ENCODE data around the gene RAB11FIP4.

The RAB11FIP4 gene

DNA sequence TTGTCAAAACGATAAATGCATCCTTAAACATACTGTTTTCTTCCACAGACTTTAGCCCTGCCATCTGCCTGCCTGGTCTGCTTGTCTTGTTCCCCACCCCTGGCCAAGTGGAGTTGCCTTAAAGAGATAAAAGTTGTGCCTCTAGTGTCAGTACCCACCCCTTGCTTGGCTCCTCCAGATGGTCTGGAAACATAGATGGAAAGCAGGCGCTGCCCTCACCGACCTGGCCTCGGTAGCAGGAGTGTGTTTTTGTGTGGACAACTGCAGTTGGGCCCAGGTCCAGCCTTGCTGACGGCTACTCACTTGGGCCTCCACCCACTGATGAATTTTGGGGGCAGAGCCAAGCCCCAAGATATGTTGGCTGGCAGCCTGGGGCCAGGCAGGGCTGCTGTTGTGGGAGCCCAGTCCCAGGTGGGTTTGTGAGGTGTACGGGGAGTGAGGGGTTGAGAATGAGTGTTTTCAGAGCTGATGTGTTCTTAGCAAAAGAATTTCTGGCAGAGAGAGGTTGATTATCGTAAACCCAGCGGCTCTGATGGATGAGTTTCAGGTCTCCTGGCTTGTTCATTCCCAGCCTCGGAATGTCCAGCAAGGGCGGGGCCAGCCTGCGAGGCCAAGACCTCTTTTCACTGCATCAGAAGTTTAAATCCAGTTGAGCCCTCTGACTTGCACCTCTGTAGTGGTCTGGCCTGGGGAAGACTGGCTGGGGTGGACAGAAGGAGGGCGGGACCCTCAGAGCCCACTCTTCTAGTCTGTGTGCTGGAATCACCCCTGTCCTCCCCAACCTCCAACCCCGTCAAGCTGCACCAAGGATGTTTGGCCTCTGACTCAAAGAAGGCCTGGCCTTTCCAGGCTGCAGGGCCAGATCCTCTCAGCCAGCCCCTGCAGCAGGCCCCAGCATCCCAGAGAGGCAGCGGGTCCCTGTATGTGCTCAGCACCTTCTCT, 179.7 kb downstream of the RAB11FIP4 start:
- Histone ChIP-seq H3K9me3 (ENCODE audit: control insufficient read depth, low read length) (no peaks in the 10 kb centered on the region), H3K4me1 (ENCODE audit: control insufficient read depth, insufficient read depth, low read length, poor library complexity, severe bottlenecking) (no peaks in the 10 kb centered on the region), H3K27ac (ENCODE audit: insufficient read depth, low read length, poor library complexity, severe bottlenecking) (no peak overlapping the region), H3K4me3 (ENCODE audit: insufficient read depth, low read depth, low read length, poor library complexity, severe bottlenecking) (no peak overlapping the region), H3K36me3 (ENCODE audit: control insufficient read depth, insufficient read depth, low read length) (no peaks in the 10 kb centered on the region), H3K27me3 (replicated peaks; ENCODE audit: control insufficient read depth, insufficient read depth, low read length, poor library complexity, severe bottlenecking) (no peaks in the 10 kb centered on the region)
- DNase-seq: no peak

DNA sequence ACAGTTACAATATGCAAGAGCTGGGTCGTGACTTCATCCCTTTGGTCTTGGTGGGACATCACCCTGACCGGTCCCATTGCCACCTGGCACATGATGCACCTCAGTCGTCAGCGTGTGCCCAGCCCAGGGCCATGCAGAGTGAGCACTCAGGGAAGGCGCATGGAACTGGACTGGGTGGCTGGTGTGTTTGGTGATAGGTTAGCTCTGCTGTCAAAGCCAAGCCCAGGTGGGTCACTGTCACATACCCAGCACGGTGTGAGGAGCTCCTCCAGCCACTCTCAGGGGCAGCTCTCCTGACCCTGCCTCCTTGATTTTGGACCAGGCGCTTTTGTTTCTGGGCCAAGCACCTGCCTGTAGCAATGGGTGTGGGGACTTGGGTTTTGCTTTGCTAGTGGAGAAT, 180.9 kb downstream of the RAB11FIP4 start:
- no peaks in the 10 kb centered on the region for H3K27me3 ChIP-seq (replicated peaks; ENCODE audit: control insufficient read depth, insufficient read depth, low read length, poor library complexity, severe bottlenecking)
- no peak overlapping the region for H3K4me3 ChIP-seq (ENCODE audit: insufficient read depth, low read depth, low read length, poor library complexity, severe bottlenecking)
- H3K36me3 ChIP-seq (ENCODE audit: control insufficient read depth, insufficient read depth, low read length): no peaks in the 10 kb centered on the region
- H3K27ac ChIP-seq (ENCODE audit: insufficient read depth, low read length, poor library complexity, severe bottlenecking): no peak overlapping the region
- no peaks in the 10 kb centered on the region for H3K9me3 ChIP-seq (ENCODE audit: control insufficient read depth, low read length)
- H3K4me1 ChIP-seq (ENCODE audit: control insufficient read depth, insufficient read depth, low read length, poor library complexity, severe bottlenecking): no peaks in the 10 kb centered on the region
- DNase-seq: no peak

DNA sequence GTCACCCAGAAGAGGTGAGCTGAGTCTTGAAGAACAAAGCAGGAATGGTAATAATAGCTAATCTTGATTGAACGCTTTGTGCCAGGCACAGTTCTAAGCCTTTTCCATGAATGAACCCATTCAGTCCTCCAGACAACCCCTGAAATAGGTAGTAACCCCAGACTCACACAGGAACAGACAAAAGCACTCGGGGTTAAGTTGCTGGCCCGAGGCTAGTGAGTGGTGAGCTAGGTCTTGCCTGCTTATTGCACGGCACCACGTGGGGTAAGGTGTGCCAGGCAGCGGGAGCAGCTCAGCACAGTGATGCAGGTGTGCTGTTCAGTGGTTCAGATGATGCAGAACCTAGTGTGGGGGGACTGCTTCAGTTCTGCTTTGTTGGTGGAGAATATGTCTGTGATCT, 181.6 kb downstream of the RAB11FIP4 start:
- H3K9me3 ChIP-seq (ENCODE audit: control insufficient read depth, low read length): no peaks in the 10 kb centered on the region
- no peaks in the 10 kb centered on the region for H3K36me3 ChIP-seq (ENCODE audit: control insufficient read depth, insufficient read depth, low read length)
- no peak for DNase-seq
- no peaks in the 10 kb centered on the region for H3K27me3 ChIP-seq (replicated peaks; ENCODE audit: control insufficient read depth, insufficient read depth, low read length, poor library complexity, severe bottlenecking)
- H3K4me3 ChIP-seq (ENCODE audit: insufficient read depth, low read depth, low read length, poor library complexity, severe bottlenecking): no peak overlapping the region
- H3K27ac ChIP-seq (ENCODE audit: insufficient read depth, low read length, poor library complexity, severe bottlenecking): no peak overlapping the region
- no peaks in the 10 kb centered on the region for H3K4me1 ChIP-seq (ENCODE audit: control insufficient read depth, insufficient read depth, low read length, poor library complexity, severe bottlenecking)

DNA sequence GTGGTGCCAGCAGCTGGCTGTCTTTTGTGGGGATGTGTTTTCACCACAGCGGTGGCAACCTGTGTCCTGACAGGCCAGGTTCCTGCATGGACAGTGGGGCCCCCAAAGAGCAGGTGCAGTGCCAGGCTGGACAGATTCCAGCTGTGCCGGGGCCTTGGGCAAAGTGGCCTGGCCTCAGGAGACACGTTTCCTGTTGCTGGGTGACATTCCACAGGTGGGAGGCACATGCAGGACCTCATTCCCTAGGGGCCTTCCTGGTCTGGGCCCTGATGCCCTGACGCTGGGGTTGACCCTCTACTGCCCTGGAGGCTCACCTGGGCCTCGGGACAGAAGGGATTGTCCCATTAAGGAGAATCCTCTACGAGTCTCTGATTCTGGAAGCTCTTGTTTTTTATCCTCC, 182.4 kb downstream of the RAB11FIP4 start:
- no peaks in the 10 kb centered on the region for H3K9me3 ChIP-seq (ENCODE audit: control insufficient read depth, low read length)
- no peak overlapping the region for H3K27ac ChIP-seq (ENCODE audit: insufficient read depth, low read length, poor library complexity, severe bottlenecking)
- H3K36me3 ChIP-seq (ENCODE audit: control insufficient read depth, insufficient read depth, low read length): no peaks in the 10 kb centered on the region
- no peaks in the 10 kb centered on the region for H3K4me1 ChIP-seq (ENCODE audit: control insufficient read depth, insufficient read depth, low read length, poor library complexity, severe bottlenecking)
- no peak overlapping the region for H3K4me3 ChIP-seq (ENCODE audit: insufficient read depth, low read depth, low read length, poor library complexity, severe bottlenecking)
- no peak for DNase-seq
- H3K27me3 ChIP-seq (replicated peaks; ENCODE audit: control insufficient read depth, insufficient read depth, low read length, poor library complexity, severe bottlenecking): no peaks in the 10 kb centered on the region

DNA sequence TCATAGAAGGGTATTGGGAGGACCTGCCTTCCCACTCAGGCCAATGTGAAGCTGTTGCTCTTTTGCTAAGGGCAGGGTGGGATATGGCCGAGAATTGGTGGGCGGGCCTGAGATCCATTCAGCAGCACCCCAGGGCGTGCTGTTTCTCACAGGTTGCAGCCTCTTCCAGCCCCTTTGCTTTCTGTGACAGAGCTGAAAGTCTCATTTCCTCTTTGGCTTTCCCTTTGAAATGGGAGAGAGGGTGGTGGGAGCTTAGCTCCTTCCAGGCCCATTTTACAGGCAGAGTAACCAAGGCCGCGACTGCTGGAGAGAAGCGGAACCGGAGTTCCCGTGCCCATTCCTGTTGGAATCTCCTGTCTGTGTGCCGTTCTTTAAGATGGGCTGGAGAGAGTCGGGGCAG, 183.0 kb downstream of the RAB11FIP4 start:
- DNase-seq: no peak
- H3K9me3 ChIP-seq (ENCODE audit: control insufficient read depth, low read length): no peaks in the 10 kb centered on the region
- H3K27me3 ChIP-seq (replicated peaks; ENCODE audit: control insufficient read depth, insufficient read depth, low read length, poor library complexity, severe bottlenecking): no peaks in the 10 kb centered on the region
- no peaks in the 10 kb centered on the region for H3K36me3 ChIP-seq (ENCODE audit: control insufficient read depth, insufficient read depth, low read length)
- H3K4me1 ChIP-seq (ENCODE audit: control insufficient read depth, insufficient read depth, low read length, poor library complexity, severe bottlenecking): no peaks in the 10 kb centered on the region
- no peak overlapping the region for H3K27ac ChIP-seq (ENCODE audit: insufficient read depth, low read length, poor library complexity, severe bottlenecking)
- no peak overlapping the region for H3K4me3 ChIP-seq (ENCODE audit: insufficient read depth, low read depth, low read length, poor library complexity, severe bottlenecking)

DNA sequence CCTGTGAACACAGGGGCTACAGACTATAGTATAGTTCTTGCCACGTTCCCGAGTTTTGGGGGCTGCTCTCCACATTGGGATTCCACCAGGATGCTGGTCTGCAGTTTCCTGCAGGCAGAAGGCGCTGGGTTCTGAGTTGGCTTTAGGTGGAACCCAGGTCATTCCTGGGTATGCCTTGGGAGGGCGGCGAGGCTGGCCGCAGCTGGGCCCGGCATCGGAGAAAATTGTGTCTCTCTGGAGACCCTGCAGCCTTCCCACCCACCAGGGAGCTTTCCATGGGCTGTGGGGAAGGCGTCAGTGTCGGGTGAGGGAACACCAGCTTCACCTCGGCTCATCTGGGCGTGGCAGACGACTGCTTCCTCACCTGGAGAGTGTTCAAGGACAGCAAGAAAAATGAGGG, 183.6 kb downstream of the RAB11FIP4 start:
- no peak overlapping the region for H3K27ac ChIP-seq (ENCODE audit: insufficient read depth, low read length, poor library complexity, severe bottlenecking)
- no peak overlapping the region for H3K4me3 ChIP-seq (ENCODE audit: insufficient read depth, low read depth, low read length, poor library complexity, severe bottlenecking)
- H3K36me3 ChIP-seq (ENCODE audit: control insufficient read depth, insufficient read depth, low read length): no peaks in the 10 kb centered on the region
- DNase-seq: no peak
- no peaks in the 10 kb centered on the region for H3K27me3 ChIP-seq (replicated peaks; ENCODE audit: control insufficient read depth, insufficient read depth, low read length, poor library complexity, severe bottlenecking)
- no peaks in the 10 kb centered on the region for H3K9me3 ChIP-seq (ENCODE audit: control insufficient read depth, low read length)
- H3K4me1 ChIP-seq (ENCODE audit: control insufficient read depth, insufficient read depth, low read length, poor library complexity, severe bottlenecking): no peaks in the 10 kb centered on the region

DNA sequence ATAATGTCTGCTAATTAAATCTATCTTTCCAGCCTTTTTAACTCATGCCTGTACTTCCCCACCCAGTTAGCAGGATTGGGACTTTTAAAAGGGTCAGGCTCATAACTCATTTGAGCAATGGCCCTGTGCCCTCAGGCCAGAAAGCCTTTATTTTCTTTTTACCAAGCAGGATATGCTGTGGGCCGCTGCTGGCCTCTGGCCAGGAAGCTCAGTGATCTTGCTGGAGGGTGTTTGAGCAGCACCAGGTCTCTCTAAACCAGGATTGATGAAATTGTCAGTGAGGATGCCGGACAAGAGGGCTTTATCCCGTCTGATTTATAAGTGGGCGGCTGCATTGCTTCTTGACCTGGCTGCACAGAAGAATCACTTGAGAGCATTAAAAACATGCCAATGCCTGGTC, 187.8 kb downstream of the RAB11FIP4 start:
- Histone ChIP-seq H3K9me3 (ENCODE audit: control insufficient read depth, low read length) (no peaks in the 10 kb centered on the region), H3K27me3 (replicated peaks; ENCODE audit: control insufficient read depth, insufficient read depth, low read length, poor library complexity, severe bottlenecking) (no peaks in the 10 kb centered on the region), H3K27ac (ENCODE audit: insufficient read depth, low read length, poor library complexity, severe bottlenecking) (no peak overlapping the region), H3K4me3 (ENCODE audit: insufficient read depth, low read depth, low read length, poor library complexity, severe bottlenecking) (no peak overlapping the region), H3K4me1 (ENCODE audit: control insufficient read depth, insufficient read depth, low read length, poor library complexity, severe bottlenecking) (no peaks in the 10 kb centered on the region), H3K36me3 (ENCODE audit: control insufficient read depth, insufficient read depth, low read length) (no peaks in the 10 kb centered on the region)
- DNase-seq: no peak

DNA sequence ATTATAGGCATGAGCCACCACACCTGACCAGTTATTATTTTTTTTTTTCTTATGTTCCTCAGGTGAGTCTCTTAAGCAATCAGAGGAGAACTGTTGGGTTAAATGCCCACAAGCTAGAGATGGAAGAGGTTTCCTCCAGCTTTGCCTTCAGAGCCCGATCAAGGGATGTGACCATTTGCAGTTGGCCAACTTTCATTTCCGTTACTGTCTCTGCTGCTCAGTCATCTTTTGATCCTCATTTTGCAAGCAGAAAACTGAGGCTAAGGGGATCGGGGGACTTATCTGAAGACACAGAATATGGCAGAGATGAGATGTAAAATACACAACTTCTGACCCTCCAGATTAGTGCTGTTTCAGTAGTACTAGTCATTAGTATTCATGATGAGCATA, 188.8 kb downstream of the RAB11FIP4 start:
- Histone ChIP-seq H3K36me3 (ENCODE audit: control insufficient read depth, insufficient read depth, low read length) (no peaks in the 10 kb centered on the region), H3K9me3 (ENCODE audit: control insufficient read depth, low read length) (no peaks in the 10 kb centered on the region), H3K27me3 (replicated peaks; ENCODE audit: control insufficient read depth, insufficient read depth, low read length, poor library complexity, severe bottlenecking) (no peaks in the 10 kb centered on the region), H3K4me1 (ENCODE audit: control insufficient read depth, insufficient read depth, low read length, poor library complexity, severe bottlenecking) (no peaks in the 10 kb centered on the region), H3K27ac (ENCODE audit: insufficient read depth, low read length, poor library complexity, severe bottlenecking) (no peak overlapping the region), H3K4me3 (ENCODE audit: insufficient read depth, low read depth, low read length, poor library complexity, severe bottlenecking) (no peak overlapping the region)
- DNase-seq: no peak

DNA sequence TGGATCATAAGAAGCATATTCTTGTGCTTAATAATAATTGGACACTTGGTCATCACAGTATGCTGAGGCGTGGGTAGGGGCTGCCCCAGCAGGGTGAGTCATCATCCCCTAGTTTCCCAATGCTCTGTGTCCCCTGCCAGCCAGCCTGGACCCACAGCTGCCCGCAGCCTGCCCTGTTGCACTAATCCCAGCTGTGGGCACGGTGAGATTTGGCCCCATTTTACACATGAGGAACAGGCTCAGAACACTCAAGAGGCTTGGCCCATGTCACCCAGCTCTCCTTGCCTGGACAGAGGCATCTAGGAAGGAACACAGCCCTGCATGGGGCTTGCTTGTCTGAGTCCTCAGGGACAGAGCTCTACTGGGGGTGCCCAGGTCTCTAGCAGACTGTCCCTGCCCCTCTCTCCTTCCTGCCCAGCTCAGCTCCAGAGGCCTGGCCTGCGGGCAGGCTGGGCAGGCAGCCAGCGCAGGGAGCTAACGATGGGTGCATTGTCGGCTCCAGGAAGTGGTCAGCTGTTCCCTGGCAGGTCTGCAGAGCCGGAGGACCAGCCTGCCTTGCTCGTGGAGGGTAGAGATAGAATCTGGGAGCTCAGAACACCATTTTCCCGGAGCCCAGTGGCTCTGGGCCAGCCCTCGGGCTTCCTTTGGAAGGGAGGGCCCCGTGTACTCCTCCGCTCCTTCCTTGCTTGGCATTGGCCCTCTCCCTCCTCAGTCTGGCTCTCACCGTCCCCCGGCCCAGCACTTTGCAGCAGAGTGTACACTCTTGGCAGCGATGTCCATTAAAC, 189.4 kb downstream of the RAB11FIP4 start:
- no peak overlapping the region for H3K4me3 ChIP-seq (ENCODE audit: insufficient read depth, low read depth, low read length, poor library complexity, severe bottlenecking)
- no peak for DNase-seq
- no peak overlapping the region for H3K27ac ChIP-seq (ENCODE audit: insufficient read depth, low read length, poor library complexity, severe bottlenecking)
- H3K27me3 ChIP-seq (replicated peaks; ENCODE audit: control insufficient read depth, insufficient read depth, low read length, poor library complexity, severe bottlenecking): no peaks in the 10 kb centered on the region
- no peaks in the 10 kb centered on the region for H3K9me3 ChIP-seq (ENCODE audit: control insufficient read depth, low read length)
- H3K4me1 ChIP-seq (ENCODE audit: control insufficient read depth, insufficient read depth, low read length, poor library complexity, severe bottlenecking): no peaks in the 10 kb centered on the region
- H3K36me3 ChIP-seq (ENCODE audit: control insufficient read depth, insufficient read depth, low read length): no peaks in the 10 kb centered on the region

DNA sequence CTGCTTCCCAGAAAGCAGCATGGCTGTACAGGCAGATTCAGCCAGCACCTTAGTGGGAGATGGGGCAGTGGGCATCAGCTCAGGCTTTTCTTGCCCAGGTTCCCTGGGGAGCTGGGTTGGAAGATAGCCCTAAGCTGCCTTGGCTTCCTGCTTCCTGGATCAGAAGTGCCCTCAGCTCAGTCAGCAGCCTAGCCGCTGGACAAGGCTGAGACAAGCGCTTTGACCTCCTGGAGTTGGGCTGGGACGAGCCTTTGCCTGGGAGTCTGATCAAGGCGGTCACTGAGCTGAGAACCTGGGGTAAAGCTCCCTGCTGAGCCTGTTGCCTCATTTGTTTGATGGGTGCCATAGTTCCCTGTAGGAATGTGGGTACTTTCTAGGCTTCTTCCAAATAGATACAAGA, 190.0 kb downstream of the RAB11FIP4 start:
- Histone ChIP-seq H3K27ac (ENCODE audit: insufficient read depth, low read length, poor library complexity, severe bottlenecking) (no peak overlapping the region), H3K4me1 (ENCODE audit: control insufficient read depth, insufficient read depth, low read length, poor library complexity, severe bottlenecking) (no peaks in the 10 kb centered on the region), H3K36me3 (ENCODE audit: control insufficient read depth, insufficient read depth, low read length) (no peaks in the 10 kb centered on the region), H3K27me3 (replicated peaks; ENCODE audit: control insufficient read depth, insufficient read depth, low read length, poor library complexity, severe bottlenecking) (no peaks in the 10 kb centered on the region), H3K4me3 (ENCODE audit: insufficient read depth, low read depth, low read length, poor library complexity, severe bottlenecking) (no peak overlapping the region), H3K9me3 (ENCODE audit: control insufficient read depth, low read length) (no peaks in the 10 kb centered on the region)
- no peak for DNase-seq

Measured in effector memory CD4-positive, alpha-beta T cell (primary cell).